ENCODE results near the gene NBL1.

- TF ChIP-seq, protein P1, sequence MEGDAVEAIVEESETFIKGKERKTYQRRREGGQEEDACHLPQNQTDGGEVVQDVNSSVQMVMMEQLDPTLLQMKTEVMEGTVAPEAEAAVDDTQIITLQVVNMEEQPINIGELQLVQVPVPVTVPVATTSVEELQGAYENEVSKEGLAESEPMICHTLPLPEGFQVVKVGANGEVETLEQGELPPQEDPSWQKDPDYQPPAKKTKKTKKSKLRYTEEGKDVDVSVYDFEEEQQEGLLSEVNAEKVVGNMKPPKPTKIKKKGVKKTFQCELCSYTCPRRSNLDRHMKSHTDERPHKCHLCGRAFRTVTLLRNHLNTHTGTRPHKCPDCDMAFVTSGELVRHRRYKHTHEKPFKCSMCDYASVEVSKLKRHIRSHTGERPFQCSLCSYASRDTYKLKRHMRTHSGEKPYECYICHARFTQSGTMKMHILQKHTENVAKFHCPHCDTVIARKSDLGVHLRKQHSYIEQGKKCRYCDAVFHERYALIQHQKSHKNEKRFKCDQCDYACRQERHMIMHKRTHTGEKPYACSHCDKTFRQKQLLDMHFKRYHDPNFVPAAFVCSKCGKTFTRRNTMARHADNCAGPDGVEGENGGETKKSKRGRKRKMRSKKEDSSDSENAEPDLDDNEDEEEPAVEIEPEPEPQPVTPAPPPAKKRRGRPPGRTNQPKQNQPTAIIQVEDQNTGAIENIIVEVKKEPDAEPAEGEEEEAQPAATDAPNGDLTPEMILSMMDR (conservative IDR thresholded peaks at IDR 0.05), result no peak
- TF ChIP-seq ZFX (IDR thresholded peaks at IDR 0.05), result no peak
These were observed 38.1 kb upstream of the NBL1 start for GRCh38 chr1:19605967-19606366.
